ENCODE measurements around the gene SAFB.
"Not testable (repeated sequence)": the region's sequence is repeated elsewhere in the genome, so short reads cannot be mapped to it uniquely, and the experiment has no call there.

SAFB gene

DNA sequence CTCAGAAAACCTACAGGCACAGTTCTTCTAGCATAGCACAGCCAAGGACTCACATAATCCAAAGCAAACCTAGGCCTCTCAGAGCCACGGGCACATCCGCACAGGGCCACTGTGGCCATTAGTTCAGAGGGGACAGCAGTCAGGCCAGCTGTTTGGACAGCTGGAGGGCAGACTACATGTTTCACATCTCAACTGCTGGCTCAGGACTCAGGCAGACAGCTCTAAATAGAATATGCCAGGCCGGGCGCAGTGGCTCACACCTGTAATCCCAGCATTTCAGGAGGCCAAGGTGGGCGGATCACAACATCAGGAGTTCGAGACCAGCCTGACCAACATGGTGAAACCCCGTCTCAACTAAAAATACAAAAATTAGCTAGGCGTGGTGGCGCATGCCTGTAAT is 27.1 kb upstream of the SAFB start:
- no peak for DNase-seq

- DNase-seq = no peak
Observed at GRCh38 chr19:5600797-5601196, 22.1 kb upstream of the SAFB start.

GRCh38 chr19:5603626-5604025 is 19.3 kb upstream of the SAFB start:
- no peak for DNase-seq

- no peak for DNase-seq
Observed at GRCh38 chr19:5605362-5605761, 17.5 kb upstream of the SAFB start.

- DNase-seq = no peak
Observed at GRCh38 chr19:5607318-5608275, 15.3 kb upstream of the SAFB start.

DNA sequence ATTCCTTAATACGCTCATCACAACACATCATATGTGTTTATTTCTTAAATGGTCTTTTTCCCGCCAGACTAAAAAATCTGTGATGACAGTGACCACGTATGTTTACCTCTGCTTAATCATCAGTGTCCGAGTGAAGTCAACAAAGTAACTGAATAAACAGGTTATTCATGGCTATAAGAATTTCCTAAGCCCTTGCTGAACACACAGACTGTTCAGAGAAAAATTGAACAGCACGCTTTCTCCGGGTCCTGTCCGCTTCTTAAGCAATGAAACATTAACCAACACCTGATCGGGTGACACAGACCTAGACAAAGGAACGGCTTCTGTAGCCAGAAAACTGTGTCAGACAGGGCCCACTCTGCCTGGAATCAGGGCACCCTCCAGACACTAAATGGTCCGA is 14.6 kb upstream of the SAFB start:
- no peak for DNase-seq

- DNase-seq = not testable (repeated sequence)
Observed at GRCh38 chr19:5608766-5609165, 14.1 kb upstream of the SAFB start.

DNA sequence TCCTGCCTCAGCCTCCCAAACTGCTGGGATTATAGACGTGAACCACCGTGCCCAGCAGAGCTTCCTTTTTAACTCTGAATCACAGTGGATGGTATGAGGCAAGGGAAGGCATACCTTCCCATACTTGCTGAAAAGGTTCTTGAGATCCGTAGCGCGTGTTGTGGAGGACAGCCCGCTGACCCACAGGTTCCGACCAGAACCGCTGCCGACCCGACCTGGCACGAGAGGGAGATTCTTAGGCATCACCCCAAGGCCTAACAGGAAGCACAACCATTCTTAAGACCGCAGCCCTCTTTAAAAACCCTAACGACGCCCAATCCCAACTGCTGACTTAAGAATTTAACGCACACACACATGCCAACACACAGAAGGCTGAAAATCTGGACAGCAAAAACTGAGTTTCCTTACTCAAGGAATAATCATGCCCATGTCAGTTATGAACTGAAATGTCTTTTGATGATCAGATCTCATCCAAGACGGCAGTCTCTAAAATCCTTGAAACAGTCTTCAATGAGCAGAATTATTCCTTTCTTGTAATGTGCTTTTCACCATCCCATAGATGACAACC is 12.9 kb upstream of the SAFB start:
- no peak for DNase-seq

GRCh38 chr19:5612891-5613865 is 9.7 kb upstream of the SAFB start:
- DNase-seq = no peak

GRCh38 chr19:5615756-5616327 is 7.0 kb upstream of the SAFB start:
- DNase-seq = no peak

DNA sequence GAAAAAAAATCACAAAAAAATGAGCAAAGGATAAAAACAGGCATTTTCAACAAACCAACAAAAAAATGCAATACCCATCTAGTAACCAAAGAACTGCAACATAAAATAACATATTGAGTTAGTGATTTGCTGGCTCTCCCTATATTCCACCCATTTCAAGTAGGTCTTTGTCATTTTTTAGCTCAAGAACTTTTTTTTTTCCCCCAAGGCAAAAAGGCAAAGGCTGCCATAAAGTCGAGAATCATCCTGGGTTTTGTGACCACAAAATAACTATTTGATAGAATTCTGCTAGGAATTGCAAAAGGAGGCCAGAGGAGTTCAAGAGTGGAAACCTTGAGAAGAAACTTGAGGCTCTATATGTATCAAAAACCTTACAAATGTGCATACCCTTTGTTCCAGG is 5.8 kb upstream of the SAFB start:
- DNase-seq = no peak

- DNase-seq = no peak
Observed at GRCh38 chr19:5618591-5618990, 4.3 kb upstream of the SAFB start.

GRCh38 chr19:5619946-5620345 is 2.9 kb upstream of the SAFB start:
- no peak for DNase-seq

GRCh38 chr19:5621311-5621944 is 1.5 kb upstream of the SAFB start:
- no peak for DNase-seq

DNA sequence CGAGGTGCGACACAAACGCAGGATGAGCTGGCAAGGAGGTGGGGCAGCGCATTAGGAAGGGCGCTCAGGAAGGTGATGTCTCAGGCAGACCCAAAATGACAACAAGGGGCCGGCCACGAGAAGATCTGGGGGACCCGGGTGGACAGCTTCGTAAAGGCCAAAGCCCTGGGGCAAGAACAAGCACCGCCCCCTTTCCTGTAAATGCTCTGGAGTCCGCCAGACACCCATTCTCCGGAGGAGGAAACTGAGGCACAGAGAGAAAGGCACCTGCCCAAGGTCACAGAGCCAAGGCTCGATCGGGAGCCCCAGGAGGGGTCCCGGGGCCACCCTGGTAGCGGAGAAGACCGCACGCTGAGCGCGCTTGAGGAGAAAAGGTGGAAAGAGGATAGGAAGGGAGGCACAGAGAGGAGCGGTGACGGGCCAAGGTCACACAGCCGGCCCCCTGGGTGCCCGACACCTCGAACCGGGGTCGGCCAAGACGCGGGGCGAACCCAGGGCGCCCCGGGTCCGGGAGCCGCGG is 878 bp upstream of the SAFB start:
- DNase-seq = no peak

GRCh38 chr19:5623397-5624017 is 624 bp downstream of the SAFB start:
- DNase-seq = no peak

GRCh38 chr19:5624018-5624663 is 1.3 kb downstream of the SAFB start:
- DNase-seq = peak in 1 of 2 experiments; percentile 6

DNA sequence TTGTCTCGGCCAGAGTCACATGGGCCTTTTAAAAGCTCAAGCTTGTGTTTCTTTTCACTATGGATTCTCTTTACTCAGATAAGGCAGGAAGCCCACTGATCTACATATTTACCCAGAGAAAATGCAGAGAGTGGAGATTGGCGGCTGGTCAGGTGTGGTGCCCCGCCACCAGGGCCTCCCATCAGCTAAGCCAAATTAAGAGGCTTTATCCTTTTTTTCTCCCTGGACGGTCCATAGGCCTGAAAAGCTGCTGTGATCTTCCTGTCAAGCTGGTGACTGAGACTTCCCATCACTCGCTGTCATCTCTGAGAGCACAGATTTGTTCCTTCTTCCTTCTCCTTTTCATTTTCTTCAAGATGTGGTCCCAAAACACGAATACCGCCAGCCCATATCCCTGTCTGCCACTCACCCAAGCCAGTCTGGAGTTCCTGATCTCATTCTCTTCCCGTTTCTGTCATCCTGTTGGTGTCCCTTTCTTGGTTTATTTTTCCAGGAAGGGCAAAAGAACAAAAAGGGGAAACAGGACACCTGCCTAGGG is 1.9 kb downstream of the SAFB start:
- no peak for DNase-seq

GRCh38 chr19:5625641-5626040 is 2.8 kb downstream of the SAFB start:
- no peak for DNase-seq

DNA sequence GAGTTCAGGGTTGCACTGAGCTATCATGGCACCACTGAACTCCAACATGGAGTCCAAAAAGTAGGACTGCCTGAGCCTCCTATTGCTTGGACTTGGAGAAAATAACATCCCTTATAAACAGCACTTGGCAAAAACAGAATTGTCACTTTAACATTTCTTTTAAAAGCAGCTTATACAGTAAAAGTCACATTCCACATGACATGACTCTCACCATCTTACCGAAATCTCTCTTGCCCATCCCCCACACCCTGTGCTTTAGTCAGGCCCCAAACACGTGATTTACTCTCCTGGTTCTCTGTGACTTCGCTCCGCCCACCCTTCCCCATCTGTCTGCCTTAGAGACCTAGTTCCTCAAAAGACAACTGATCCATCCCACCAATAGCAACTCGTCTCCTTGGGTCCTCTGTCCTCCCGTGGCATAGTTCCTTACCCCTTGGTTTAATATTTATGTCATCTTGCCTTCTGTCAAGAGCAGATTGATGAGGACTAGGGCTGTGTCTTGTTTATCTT is 4.6 kb downstream of the SAFB start:
- no peak for DNase-seq

GRCh38 chr19:5628461-5628860 is 5.6 kb downstream of the SAFB start:
- no peak for DNase-seq
